ENCODE measurements around the gene UBQLN3.

UBQLN3 gene

GRCh38 chr11:5546457-5546856 is 36.7 kb upstream of the UBQLN3 start:
- DNase-seq (ENCODE audit: insufficient read length, low spot score), result no peak
- no peak for TF ChIP-seq CTCF (IDR thresholded peaks at IDR 0.05; ENCODE audit: insufficient read depth, missing control alignments)
- FAIRE-seq, result no peak

- DNase-seq (ENCODE audit: insufficient read length, low spot score) (no peak), FAIRE-seq (no peak)
- no peak for TF ChIP-seq CTCF (IDR thresholded peaks at IDR 0.05; ENCODE audit: insufficient read depth, missing control alignments)
Observed at GRCh38 chr11:5541427-5541826, 31.7 kb upstream of the UBQLN3 start.

- TF ChIP-seq CTCF (IDR thresholded peaks at IDR 0.05; ENCODE audit: insufficient read depth, missing control alignments), result no peak
- no peak for FAIRE-seq
Observed at GRCh38 chr11:5536482-5536881, 26.7 kb upstream of the UBQLN3 start.

GRCh38 chr11:5534046-5534445 is 24.3 kb upstream of the UBQLN3 start:
- no peak for DNase-seq (ENCODE audit: insufficient read length, low spot score)
- TF ChIP-seq CTCF (IDR thresholded peaks at IDR 0.05; ENCODE audit: insufficient read depth, missing control alignments), result no peak
- no peak for FAIRE-seq

More at GRCh38 chr11:5536482-5536881, 26.7 kb upstream of the UBQLN3 start:
- no peak for DNase-seq (ENCODE audit: insufficient read length, low spot score)

GRCh38 chr11:5531053-5531831 is 21.5 kb upstream of the UBQLN3 start:
- FAIRE-seq, result no peak
- DNase-seq (ENCODE audit: insufficient read length, low spot score), result no peak
- TF ChIP-seq CTCF (IDR thresholded peaks at IDR 0.05; ENCODE audit: insufficient read depth, missing control alignments), result no peak

GRCh38 chr11:5528495-5528894 is 18.7 kb upstream of the UBQLN3 start:
- FAIRE-seq, result no peak
- DNase-seq (ENCODE audit: insufficient read length, low spot score), result no peak
- no peak for TF ChIP-seq CTCF (IDR thresholded peaks at IDR 0.05; ENCODE audit: insufficient read depth, missing control alignments)

GRCh38 chr11:5527716-5528115 is 18.0 kb upstream of the UBQLN3 start:
- DNase-seq (ENCODE audit: insufficient read length, low spot score) (no peak), FAIRE-seq (no peak)
- no peak for TF ChIP-seq CTCF (IDR thresholded peaks at IDR 0.05; ENCODE audit: insufficient read depth, missing control alignments)

Measured in D721Med (cell line).